Measurements from ENCODE around the gene NTM. TPM values are rescaled to one million over a fixed set of nuclear protein-coding genes. Genes with fewer than 3 reads are reported as not detected.

Gene NTM
- total RNA-seq, 1 experiment from 2014 or later, result 0.73 TPM

DNA sequence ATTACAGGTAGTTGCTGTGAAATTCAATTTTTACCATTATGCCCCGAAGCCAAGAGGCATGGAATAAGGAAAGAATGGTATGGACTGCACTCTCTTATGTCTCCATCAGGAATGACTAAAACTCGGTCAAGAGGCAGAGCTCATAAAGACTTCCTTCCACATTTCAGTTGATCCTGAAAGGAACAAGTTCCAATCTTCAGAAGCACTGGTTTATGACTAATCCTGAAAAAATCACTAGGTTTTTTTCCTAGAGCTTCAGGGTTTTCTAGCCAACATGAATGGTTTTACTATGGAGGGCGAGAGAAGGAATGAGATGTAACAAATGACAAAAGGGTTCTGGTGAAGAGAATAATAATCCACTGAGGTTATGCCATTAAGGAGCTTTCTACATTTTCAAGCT, 832.2 kb downstream of the NTM start:
- no peak overlapping the region for H3K4me3 ChIP-seq (ENCODE audit: low read depth, low read length)
- Mint-ChIP-seq H3K9me3 (ENCODE audit: unreplicated experiment) (peaks cover 45% of the 10 kb centered on the region), H3K4me1 (ENCODE audit: low read depth, unreplicated experiment) (no peaks in the 10 kb centered on the region), H3K4me3 (ENCODE audit: unreplicated experiment) (no peak overlapping the region), H3K27me3 (ENCODE audit: insufficient read depth, unreplicated experiment) (peaks cover 4% of the 10 kb centered on the region), H3K36me3 (ENCODE audit: insufficient read depth, unreplicated experiment) (no peaks in the 10 kb centered on the region), H3K27ac (ENCODE audit: unreplicated experiment) (no peak overlapping the region)
- CTCF ChIA-PET, result no interaction called here
- peaks cover 19% of the 10 kb centered on the region for H3K9me3 ChIP-seq
- POLR2A ChIA-PET, result no interaction called here
- H3K27me3 ChIP-seq (replicated peaks; ENCODE audit: control insufficient read depth, insufficient read depth, low read length), result no peaks in the 10 kb centered on the region
- no peaks in the 10 kb centered on the region for H3K36me3 ChIP-seq (ENCODE audit: control insufficient read depth, insufficient read depth, low read length)
- TF ChIP-seq CTCF (IDR thresholded peaks at IDR 0.05; ENCODE audit: insufficient read depth in 1 of 2, low read depth in 1 of 2, low read length in 1 of 2, severe bottlenecking in 1 of 2, unreplicated experiment in 1 of 2), result no peak
- intact Hi-C loops (cut with micrococcal nuclease; ENCODE audit: unreplicated experiment), result no loop called here
- BruUV-seq (replicated peaks), result no TSS peak
- H3K4me1 ChIP-seq, result no peaks in the 10 kb centered on the region
- DNase-seq, result no peak

- no peak for TF ChIP-seq CTCF (IDR thresholded peaks at IDR 0.05; ENCODE audit: insufficient read depth in 1 of 2, low read depth in 1 of 2, low read length in 1 of 2, severe bottlenecking in 1 of 2, unreplicated experiment in 1 of 2)
- intact Hi-C loops (cut with micrococcal nuclease; ENCODE audit: unreplicated experiment), result no loop called here
- POLR2A ChIA-PET, result no interaction called here
- Mint-ChIP-seq H3K9me3 (ENCODE audit: unreplicated experiment) (peaks cover 45% of the 10 kb centered on the region), H3K4me3 (ENCODE audit: unreplicated experiment) (no peak overlapping the region), H3K27me3 (ENCODE audit: insufficient read depth, unreplicated experiment) (peaks cover 4% of the 10 kb centered on the region), H3K36me3 (ENCODE audit: insufficient read depth, unreplicated experiment) (no peaks in the 10 kb centered on the region), H3K4me1 (ENCODE audit: low read depth, unreplicated experiment) (no peaks in the 10 kb centered on the region), H3K27ac (ENCODE audit: unreplicated experiment) (no peak overlapping the region)
- no peaks in the 10 kb centered on the region for H3K27me3 ChIP-seq (replicated peaks; ENCODE audit: control insufficient read depth, insufficient read depth, low read length)
- BruUV-seq (replicated peaks), result no TSS peak
- no peak for DNase-seq
- H3K4me1 ChIP-seq, result no peaks in the 10 kb centered on the region
- H3K4me3 ChIP-seq (ENCODE audit: low read depth, low read length), result no peak overlapping the region
- no peaks in the 10 kb centered on the region for H3K36me3 ChIP-seq (ENCODE audit: control insufficient read depth, insufficient read depth, low read length)
- CTCF ChIA-PET, result no interaction called here
- H3K9me3 ChIP-seq, result peaks cover 20% of the 10 kb centered on the region
These were observed 834.6 kb downstream of the NTM start for GRCh38 chr11:132205006-132205405.

DNA sequence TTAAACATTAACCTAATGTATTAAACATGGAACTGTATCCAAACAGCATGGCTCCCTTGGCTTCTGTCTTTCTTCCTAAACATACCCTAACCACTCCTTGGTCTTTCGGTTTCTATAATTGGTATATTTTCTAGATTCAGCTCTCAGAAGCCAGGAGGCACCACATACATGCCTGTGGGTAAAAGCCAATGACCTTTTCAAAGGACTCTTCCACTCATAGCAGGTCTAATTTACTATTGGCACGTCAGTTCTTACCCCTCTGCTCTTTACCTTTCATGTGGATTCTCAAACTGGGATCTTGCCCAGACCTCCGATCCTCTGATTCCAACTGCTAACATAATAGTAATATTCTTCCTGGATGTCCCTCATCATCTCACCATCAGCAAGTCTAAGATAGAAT, 835.1 kb downstream of the NTM start:
- Histone ChIP-seq H3K36me3 (ENCODE audit: control insufficient read depth, insufficient read depth, low read length) (no peaks in the 10 kb centered on the region), H3K9me3 (peaks cover 20% of the 10 kb centered on the region), H3K4me1 (no peaks in the 10 kb centered on the region), H3K27me3 (replicated peaks; ENCODE audit: control insufficient read depth, insufficient read depth, low read length) (no peaks in the 10 kb centered on the region), H3K4me3 (ENCODE audit: low read depth, low read length) (no peak overlapping the region)
- Mint-ChIP-seq H3K9me3 (ENCODE audit: unreplicated experiment) (peaks cover 47% of the 10 kb centered on the region), H3K27me3 (ENCODE audit: insufficient read depth, unreplicated experiment) (peaks cover 4% of the 10 kb centered on the region), H3K4me1 (ENCODE audit: low read depth, unreplicated experiment) (no peaks in the 10 kb centered on the region), H3K27ac (ENCODE audit: unreplicated experiment) (no peak overlapping the region), H3K4me3 (ENCODE audit: unreplicated experiment) (no peak overlapping the region), H3K36me3 (ENCODE audit: insufficient read depth, unreplicated experiment) (no peaks in the 10 kb centered on the region)
- no TSS peak for BruUV-seq (replicated peaks)
- TF ChIP-seq CTCF (IDR thresholded peaks at IDR 0.05; ENCODE audit: insufficient read depth in 1 of 2, low read depth in 1 of 2, low read length in 1 of 2, severe bottlenecking in 1 of 2, unreplicated experiment in 1 of 2), result no peak
- DNase-seq, result no peak
- ChIA-PET CTCF (no interaction called here), POLR2A (no interaction called here)
- intact Hi-C loops (cut with micrococcal nuclease; ENCODE audit: unreplicated experiment), result no loop called here

Measured in Caco-2 (cell line).